CD4-positive, alpha-beta T cell treated with Interleukin-17A for 1 hour (primary cell): ENCODE measurements around the gene DEPDC4.
"Not testable (repeated sequence)": the region's sequence is repeated elsewhere in the genome, so short reads cannot be mapped to it uniquely, and the experiment has no call there.

ENCODE experiments used
- DNase-seq: peaks from one replicate; pipeline ENCODE4 v3.0.0-alpha.2; 2020

The DEPDC4 gene

GRCh38 chr12:100266835-100267602, at the start of gene DEPDC4, which contains the start of gene SCYL2:
TSS of gene DEPDC4 (minus strand) at chr12:100267079. CDS start at chr12:100267076, 3 bp downstream.
TSS of gene SCYL2 (plus strand) at chr12:100267177. CDS start at chr12:100282971, 15,794 bp downstream.
- peak; percentile 94 for DNase-seq

- DNase-seq = no peak
Measured at GRCh38 chr12:100311317-100311716, 44.4 kb upstream of the DEPDC4 start.

- not testable (repeated sequence) for DNase-seq
Measured at GRCh38 chr12:100308138-100308537, 41.3 kb upstream of the DEPDC4 start.

GRCh38 chr12:100304334-100304733, 37.5 kb upstream of the DEPDC4 start:
- DNase-seq = not testable (repeated sequence)

GRCh38 chr12:100303831-100304230, 37.0 kb upstream of the DEPDC4 start:
- DNase-seq = no peak

- DNase-seq = no peak
Measured at GRCh38 chr12:100302081-100302480, 35.2 kb upstream of the DEPDC4 start.

GRCh38 chr12:100295764-100296555, 29.1 kb upstream of the DEPDC4 start:
- DNase-seq = no peak

GRCh38 chr12:100294366-100294765, 27.5 kb upstream of the DEPDC4 start:
- DNase-seq = not testable (repeated sequence)

GRCh38 chr12:100293017-100293416, 26.1 kb upstream of the DEPDC4 start:
- DNase-seq = no peak

- no peak for DNase-seq
Measured at GRCh38 chr12:100290016-100290415, 23.1 kb upstream of the DEPDC4 start.

- DNase-seq = no peak
Measured at GRCh38 chr12:100289038-100289437, 22.2 kb upstream of the DEPDC4 start.

- not testable (repeated sequence) for DNase-seq
Measured at GRCh38 chr12:100284556-100284955, 17.7 kb upstream of the DEPDC4 start.

- DNase-seq = no peak
Measured at GRCh38 chr12:100279607-100280244, 12.8 kb upstream of the DEPDC4 start.

GRCh38 chr12:100279159-100279558, 12.3 kb upstream of the DEPDC4 start:
- DNase-seq = no peak

- no peak for DNase-seq
Measured at GRCh38 chr12:100274291-100274690, 7.4 kb upstream of the DEPDC4 start.

GRCh38 chr12:100273782-100274181, 6.9 kb upstream of the DEPDC4 start:
- DNase-seq = no peak

GRCh38 chr12:100268835-100269564, 2.1 kb upstream of the DEPDC4 start:
- no peak for DNase-seq

- DNase-seq = peak; percentile 37
Measured at GRCh38 chr12:100267603-100268281, 863 bp upstream of the DEPDC4 start.

- no peak for DNase-seq
Measured at GRCh38 chr12:100266585-100266834, 369 bp downstream of the DEPDC4 start.

GRCh38 chr12:100265732-100266584, 921 bp downstream of the DEPDC4 start:
- no peak for DNase-seq

GRCh38 chr12:100265107-100265506, 1.8 kb downstream of the DEPDC4 start:
- DNase-seq = not testable (repeated sequence)
